ENCODE results near the gene EGLN1.

The EGLN1 gene

GRCh38 chr1:231418741-231419107 lies 3.4 kb downstream of the EGLN1 start:
- peak overlapping the region; percentile 83 for H3K4me3 ChIP-seq (ENCODE audit: low read depth, low read length)
- DNase-seq = no peak
- H3K27ac ChIP-seq = no peak overlapping the region
- in situ Hi-C loops (cut with HindIII; ENCODE audit: low pct_ligation_motif_present, low sequenced_read_pairs) = no loop called here
- TF ChIP-seq, protein P1, sequence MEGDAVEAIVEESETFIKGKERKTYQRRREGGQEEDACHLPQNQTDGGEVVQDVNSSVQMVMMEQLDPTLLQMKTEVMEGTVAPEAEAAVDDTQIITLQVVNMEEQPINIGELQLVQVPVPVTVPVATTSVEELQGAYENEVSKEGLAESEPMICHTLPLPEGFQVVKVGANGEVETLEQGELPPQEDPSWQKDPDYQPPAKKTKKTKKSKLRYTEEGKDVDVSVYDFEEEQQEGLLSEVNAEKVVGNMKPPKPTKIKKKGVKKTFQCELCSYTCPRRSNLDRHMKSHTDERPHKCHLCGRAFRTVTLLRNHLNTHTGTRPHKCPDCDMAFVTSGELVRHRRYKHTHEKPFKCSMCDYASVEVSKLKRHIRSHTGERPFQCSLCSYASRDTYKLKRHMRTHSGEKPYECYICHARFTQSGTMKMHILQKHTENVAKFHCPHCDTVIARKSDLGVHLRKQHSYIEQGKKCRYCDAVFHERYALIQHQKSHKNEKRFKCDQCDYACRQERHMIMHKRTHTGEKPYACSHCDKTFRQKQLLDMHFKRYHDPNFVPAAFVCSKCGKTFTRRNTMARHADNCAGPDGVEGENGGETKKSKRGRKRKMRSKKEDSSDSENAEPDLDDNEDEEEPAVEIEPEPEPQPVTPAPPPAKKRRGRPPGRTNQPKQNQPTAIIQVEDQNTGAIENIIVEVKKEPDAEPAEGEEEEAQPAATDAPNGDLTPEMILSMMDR (IDR thresholded peaks at IDR 0.05; ENCODE audit: low read depth, low read length, missing control alignments) = no peak
- no peaks in the 10 kb centered on the region for H3K36me3 ChIP-seq (replicated peaks)
- no peaks in the 10 kb centered on the region for H3K27me3 ChIP-seq (replicated peaks)

DNA sequence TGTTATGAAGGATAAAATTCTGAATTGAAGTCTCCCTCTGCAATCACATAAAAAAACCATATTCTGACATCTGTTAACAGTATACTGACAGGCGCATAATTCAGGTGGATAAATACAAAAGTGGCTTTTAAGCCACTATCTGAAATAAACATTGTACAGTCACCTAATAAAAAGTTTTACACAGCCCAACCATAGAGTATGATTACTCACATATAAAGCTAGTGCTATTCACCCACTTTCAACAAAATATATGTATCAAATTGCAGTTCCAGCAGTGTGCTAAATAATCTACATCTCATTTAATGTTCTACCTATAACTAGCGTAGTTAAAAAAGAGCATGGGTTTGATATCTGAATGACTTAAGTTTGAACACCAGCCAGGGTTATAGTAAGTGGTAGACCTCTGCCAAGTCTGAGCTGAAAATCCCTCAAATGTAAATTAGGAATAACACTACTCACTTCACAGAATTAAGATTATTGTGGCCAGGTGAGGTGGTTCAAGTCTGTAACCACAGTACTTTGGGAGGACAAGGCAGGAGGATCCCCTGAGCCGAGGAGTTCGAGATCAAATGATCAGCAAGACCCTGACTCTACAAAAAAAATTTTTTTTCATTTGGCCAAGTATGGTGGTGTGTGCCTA lies 3.9 kb downstream of the EGLN1 start:
- Histone ChIP-seq H3K27ac (no peak overlapping the region), H3K27me3 (replicated peaks) (no peaks in the 10 kb centered on the region), H3K4me3 (ENCODE audit: low read depth, low read length) (peak overlapping the region; percentile 83), H3K36me3 (replicated peaks) (no peaks in the 10 kb centered on the region)
- DNase-seq = no peak
- TF ChIP-seq, protein P1 (IDR thresholded peaks at IDR 0.05; ENCODE audit: low read depth, low read length, missing control alignments) = no peak
- in situ Hi-C loops (cut with HindIII; ENCODE audit: low pct_ligation_motif_present, low sequenced_read_pairs) = no loop called here

DNA sequence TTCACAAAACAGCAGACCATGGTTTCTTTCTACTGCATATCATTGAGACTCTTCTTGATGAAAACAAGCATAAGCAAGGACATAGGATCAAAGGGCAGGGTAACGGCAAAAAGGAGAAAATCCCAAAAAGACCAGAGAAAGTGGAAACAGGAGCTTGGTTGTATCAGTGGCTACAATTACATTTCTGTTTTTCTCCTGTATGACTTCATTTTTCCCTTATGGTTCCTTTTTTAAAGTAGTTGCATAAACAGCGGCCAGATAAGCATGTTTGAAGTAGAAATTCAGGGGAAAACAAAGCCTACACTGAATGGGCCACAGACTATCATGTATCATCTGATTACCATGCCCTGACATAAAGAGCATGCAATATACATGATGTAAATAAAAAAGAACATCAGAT lies 4.6 kb downstream of the EGLN1 start:
- H3K27me3 ChIP-seq (replicated peaks) = no peaks in the 10 kb centered on the region
- peak overlapping the region; percentile 6 for H3K4me3 ChIP-seq (ENCODE audit: low read depth, low read length)
- in situ Hi-C loops (cut with HindIII; ENCODE audit: low pct_ligation_motif_present, low sequenced_read_pairs) = no loop called here
- no peaks in the 10 kb centered on the region for H3K36me3 ChIP-seq (replicated peaks)
- H3K27ac ChIP-seq = no peak overlapping the region
- no peak for DNase-seq
- TF ChIP-seq, protein P1 (IDR thresholded peaks at IDR 0.05; ENCODE audit: low read depth, low read length, missing control alignments) = no peak

DNA sequence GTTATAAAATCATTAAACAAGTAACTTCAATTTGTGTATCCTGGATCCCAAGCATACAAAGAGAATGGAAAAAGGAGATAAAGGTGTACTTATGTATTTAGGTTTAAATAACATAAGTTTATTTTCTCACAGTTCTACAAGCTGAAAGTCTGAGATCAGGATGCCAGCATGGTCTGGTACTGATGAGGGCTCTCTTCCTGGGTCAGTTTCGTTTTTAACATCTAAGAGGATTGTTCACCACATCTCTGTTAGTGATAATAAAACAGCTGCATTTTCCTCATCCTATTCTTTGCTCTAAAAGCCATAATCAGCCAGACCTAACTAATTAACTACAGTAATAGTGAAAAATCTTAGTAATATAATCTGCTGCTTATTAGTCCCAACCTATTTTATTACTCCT lies 5.2 kb downstream of the EGLN1 start:
- no peak for DNase-seq
- TF ChIP-seq, protein P1 (IDR thresholded peaks at IDR 0.05; ENCODE audit: low read depth, low read length, missing control alignments) = no peak
- Histone ChIP-seq H3K4me3 (ENCODE audit: low read depth, low read length) (no peak overlapping the region), H3K27ac (no peak overlapping the region), H3K36me3 (replicated peaks) (no peaks in the 10 kb centered on the region), H3K27me3 (replicated peaks) (no peaks in the 10 kb centered on the region)
- in situ Hi-C loops (cut with HindIII; ENCODE audit: low pct_ligation_motif_present, low sequenced_read_pairs) = no loop called here

GRCh38 chr1:231415018-231415583 lies 7.0 kb downstream of the EGLN1 start:
- Histone ChIP-seq H3K4me3 (ENCODE audit: low read depth, low read length) (no peak overlapping the region), H3K27ac (no peak overlapping the region), H3K27me3 (replicated peaks) (no peaks in the 10 kb centered on the region), H3K36me3 (replicated peaks) (no peaks in the 10 kb centered on the region)
- in situ Hi-C loops (cut with HindIII; ENCODE audit: low pct_ligation_motif_present, low sequenced_read_pairs) = no loop called here
- no peak for DNase-seq
- TF ChIP-seq, protein P1 (IDR thresholded peaks at IDR 0.05; ENCODE audit: low read depth, low read length, missing control alignments) = no peak

Data from brain microvascular endothelial cell (primary cell).